ENCODE data around the gene CERS2. TPM values are rescaled to one million over a fixed set of nuclear protein-coding genes. Genes with fewer than 3 reads are reported as not detected.

CERS2 gene
- total and polyA plus RNA-seq, 12 donors, result 56.5 to 104 (median 76.8) TPM

DNA sequence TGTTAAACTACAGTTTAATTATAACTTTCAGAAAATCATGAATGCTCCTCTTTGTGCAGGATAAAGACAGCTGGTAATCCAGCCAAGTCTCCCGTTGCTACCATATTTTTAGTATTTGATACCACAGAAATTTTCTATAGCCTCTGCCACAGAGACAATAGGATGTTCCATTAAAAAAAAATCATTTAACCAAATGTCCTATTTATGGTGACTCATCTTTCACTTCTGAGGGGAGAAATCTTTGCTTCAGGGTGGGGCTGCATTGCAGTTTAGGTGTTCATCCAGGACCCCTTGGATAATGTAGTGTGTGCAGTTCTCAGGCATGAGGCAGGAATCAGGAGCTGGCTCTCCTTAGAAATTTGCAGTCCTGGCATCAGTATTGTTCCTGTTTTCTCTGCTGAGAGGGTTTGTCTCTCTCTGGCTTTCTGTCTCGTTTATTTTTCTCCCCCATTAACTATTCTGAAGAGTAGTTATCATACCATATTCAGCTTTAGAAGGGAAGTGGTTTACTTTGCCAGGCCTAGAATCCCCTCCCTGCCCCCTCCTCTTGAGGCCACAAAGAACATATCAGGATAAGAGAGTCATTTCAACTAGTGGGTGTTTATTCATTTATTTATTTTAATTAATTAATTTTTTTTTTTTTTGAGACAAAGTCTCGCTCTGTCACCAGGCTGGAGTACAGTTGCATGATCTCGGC is 36.7 kb upstream of the CERS2 start:
- Histone ChIP-seq H3K4me3 (no peak overlapping the region), H3K9me3 (no peaks in the 10 kb centered on the region), H3K27ac (peak overlapping the region in 9 of 10 donors; percentile 72 to 95 (median 83)), H3K36me3 (peaks cover 0 to 4% (median 0%) of the 10 kb centered on the region in 9 donors), H3K27me3 (no peaks in the 10 kb centered on the region), H3K4me1 (peaks cover 12 to 81% (median 67%) of the 10 kb centered on the region in 9 donors)
- ATAC-seq, result no peak
- TF ChIP-seq, protein P1, sequence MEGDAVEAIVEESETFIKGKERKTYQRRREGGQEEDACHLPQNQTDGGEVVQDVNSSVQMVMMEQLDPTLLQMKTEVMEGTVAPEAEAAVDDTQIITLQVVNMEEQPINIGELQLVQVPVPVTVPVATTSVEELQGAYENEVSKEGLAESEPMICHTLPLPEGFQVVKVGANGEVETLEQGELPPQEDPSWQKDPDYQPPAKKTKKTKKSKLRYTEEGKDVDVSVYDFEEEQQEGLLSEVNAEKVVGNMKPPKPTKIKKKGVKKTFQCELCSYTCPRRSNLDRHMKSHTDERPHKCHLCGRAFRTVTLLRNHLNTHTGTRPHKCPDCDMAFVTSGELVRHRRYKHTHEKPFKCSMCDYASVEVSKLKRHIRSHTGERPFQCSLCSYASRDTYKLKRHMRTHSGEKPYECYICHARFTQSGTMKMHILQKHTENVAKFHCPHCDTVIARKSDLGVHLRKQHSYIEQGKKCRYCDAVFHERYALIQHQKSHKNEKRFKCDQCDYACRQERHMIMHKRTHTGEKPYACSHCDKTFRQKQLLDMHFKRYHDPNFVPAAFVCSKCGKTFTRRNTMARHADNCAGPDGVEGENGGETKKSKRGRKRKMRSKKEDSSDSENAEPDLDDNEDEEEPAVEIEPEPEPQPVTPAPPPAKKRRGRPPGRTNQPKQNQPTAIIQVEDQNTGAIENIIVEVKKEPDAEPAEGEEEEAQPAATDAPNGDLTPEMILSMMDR (IDR thresholded peaks at IDR 0.05), result no peak
- WGBS, 2 donors, result 47 to 54% methylated on average over 4 of the region's 4 CpGs
- intact Hi-C loops (cut with DNase I), result no loop called here
- DNase-seq, result no peak

DNA sequence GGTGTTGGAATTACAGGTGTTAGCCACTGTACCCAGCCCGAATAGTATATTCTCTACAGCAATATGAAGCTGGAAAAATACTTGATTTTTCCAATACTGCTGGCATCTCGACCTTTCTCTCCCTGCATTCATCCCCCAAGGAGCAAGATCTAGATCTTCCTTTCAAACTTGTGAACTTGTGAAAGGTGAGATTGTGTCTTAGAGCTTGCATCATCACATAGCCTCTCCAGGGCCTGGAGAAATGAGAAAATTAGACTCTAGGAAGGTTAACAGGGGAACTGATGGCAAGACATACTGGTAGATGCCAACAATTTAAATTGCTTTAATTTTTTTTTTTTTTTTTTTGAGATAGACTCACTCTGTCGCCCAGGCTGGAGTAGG is 35.7 kb upstream of the CERS2 start:
- H3K9me3 ChIP-seq, result no peaks in the 10 kb centered on the region
- intact Hi-C loops (cut with DNase I), result no loop called here
- 83 to 89% methylated on average over 3 of the region's 3 CpGs for WGBS, 2 donors
- no peak for ATAC-seq
- H3K27ac ChIP-seq, result peak overlapping the region in 5 of 10 donors; percentile 74 to 95 (median 88)
- peaks cover 0 to 4% (median 0%) of the 10 kb centered on the region in 9 donors for H3K36me3 ChIP-seq
- DNase-seq, result no peak
- TF ChIP-seq, protein P1 (IDR thresholded peaks at IDR 0.05), result no peak
- H3K27me3 ChIP-seq, result no peaks in the 10 kb centered on the region
- H3K4me3 ChIP-seq, result no peak overlapping the region
- H3K4me1 ChIP-seq, result peaks cover 12 to 86% (median 75%) of the 10 kb centered on the region in 9 donors

DNA sequence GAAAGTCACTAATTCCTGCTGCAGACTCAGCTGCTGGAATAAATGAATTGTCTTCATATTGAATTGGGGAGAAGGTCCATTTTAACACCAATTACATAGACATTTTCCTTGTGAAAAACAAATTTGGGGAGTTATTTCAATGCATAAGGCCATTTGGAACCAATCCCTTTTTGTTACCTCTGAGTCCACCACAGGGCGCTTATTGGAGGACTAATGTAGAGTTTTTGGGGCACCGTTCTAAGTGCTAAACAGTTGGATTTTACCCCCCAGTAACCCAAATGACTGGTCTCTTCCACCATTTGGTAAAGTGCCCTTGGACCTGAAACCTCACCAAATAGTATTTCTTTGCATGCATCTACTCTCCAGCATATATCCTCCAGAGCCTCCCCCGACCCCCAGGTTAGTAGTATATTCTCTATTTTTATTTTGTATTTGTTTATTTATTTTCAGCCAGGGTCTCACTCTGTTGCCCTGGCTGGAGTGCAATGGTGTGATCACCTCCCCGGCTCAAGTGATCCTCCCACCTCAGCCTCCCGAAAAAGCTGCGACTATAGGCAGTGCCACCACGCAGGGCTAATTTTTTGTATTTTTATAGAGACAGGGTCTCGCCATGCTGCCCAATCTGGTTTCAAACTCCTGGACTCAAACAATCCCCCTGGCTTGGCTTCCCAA is 35.2 kb upstream of the CERS2 start:
- Histone ChIP-seq H3K27ac (peak overlapping the region in 7 of 10 donors; percentile 91 to 96 (median 95)), H3K27me3 (no peaks in the 10 kb centered on the region), H3K36me3 (peaks cover 0 to 4% (median 0%) of the 10 kb centered on the region in 9 donors), H3K4me1 (peaks cover 12 to 88% (median 80%) of the 10 kb centered on the region in 9 donors), H3K4me3 (peak overlapping the region in 7 of 10 donors; percentile 47 to 84 (median 74)), H3K9me3 (no peaks in the 10 kb centered on the region)
- intact Hi-C loops (cut with DNase I), result loop anchor here in 2 of 10 donors (5.0 to 10.0 kb wide), 2 partner anchors 45 to 52 kb away; partner anchors contain the start of genes CDC42SE1 (in 1 of the 2) and MLLT11 (in 1 of the 2)
- DNase-seq (no peak), ATAC-seq (no peak)
- TF ChIP-seq, protein P1 (IDR thresholded peaks at IDR 0.05), result no peak
- WGBS, 2 donors, result 96 to 98% methylated on average over 8 of the region's 8 CpGs

DNA sequence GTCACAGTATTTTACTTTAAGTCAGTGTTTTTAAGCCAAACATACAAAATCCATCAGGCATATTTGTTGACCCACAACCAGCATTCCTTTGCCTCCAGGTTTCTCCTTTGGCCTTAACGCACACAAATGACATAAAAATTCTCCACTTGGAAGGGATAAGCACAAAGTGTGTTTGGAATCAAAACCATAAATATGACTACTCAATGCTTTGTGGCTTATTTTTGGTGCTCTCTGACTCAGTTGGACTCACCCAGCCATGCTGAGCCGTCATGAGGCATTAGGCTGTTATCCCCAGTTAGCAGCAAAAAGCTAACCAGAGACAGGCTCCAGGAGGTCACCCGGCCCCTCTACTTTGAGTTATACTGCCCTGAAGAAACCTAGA is 34.6 kb upstream of the CERS2 start:
- intact Hi-C loops (cut with DNase I), result loop anchor here in 2 of 10 donors (5.0 to 10.0 kb wide), 2 partner anchors 46 to 53 kb away; partner anchors contain the start of genes CDC42SE1 (in 1 of the 2) and MLLT11 (in 1 of the 2)
- Histone ChIP-seq H3K27ac (peak overlapping the region; percentile 33 to 96 (median 92)), H3K36me3 (peaks cover 0 to 4% (median 0%) of the 10 kb centered on the region in 9 donors), H3K4me1 (peaks cover 12 to 88% (median 81%) of the 10 kb centered on the region in 9 donors), H3K9me3 (no peaks in the 10 kb centered on the region), H3K4me3 (peak overlapping the region in 9 of 10 donors; percentile 47 to 84 (median 71)), H3K27me3 (no peaks in the 10 kb centered on the region)
- TF ChIP-seq, protein P1 (IDR thresholded peaks at IDR 0.05), result no peak
- no peak for ATAC-seq
- WGBS, 2 donors, result 40 to 51% methylated on average over 3 of the region's 3 CpGs
- no peak for DNase-seq
